Measurements from ENCODE around the gene SLAIN1.

The SLAIN1 gene

DNA sequence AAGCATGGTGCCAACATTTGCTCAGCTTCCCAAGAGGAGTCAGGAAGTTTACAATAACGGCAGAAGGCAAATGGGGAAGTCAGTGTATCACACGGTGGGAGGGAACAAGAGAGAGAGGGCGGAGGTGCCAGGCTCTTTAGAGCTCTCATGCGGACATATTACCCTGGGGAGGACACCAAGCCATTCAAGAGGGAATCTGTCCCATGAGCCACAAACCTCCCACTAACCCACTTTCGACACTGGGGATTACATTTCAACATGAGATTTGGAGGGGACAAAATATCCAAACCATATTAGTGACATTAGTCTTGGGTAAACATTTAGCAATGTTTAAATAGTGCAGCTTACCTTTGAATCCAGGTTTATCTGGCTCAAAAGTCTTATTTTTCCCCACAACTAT lies 69.9 kb downstream of the SLAIN1 start:
- TF ChIP-seq, protein P1, sequence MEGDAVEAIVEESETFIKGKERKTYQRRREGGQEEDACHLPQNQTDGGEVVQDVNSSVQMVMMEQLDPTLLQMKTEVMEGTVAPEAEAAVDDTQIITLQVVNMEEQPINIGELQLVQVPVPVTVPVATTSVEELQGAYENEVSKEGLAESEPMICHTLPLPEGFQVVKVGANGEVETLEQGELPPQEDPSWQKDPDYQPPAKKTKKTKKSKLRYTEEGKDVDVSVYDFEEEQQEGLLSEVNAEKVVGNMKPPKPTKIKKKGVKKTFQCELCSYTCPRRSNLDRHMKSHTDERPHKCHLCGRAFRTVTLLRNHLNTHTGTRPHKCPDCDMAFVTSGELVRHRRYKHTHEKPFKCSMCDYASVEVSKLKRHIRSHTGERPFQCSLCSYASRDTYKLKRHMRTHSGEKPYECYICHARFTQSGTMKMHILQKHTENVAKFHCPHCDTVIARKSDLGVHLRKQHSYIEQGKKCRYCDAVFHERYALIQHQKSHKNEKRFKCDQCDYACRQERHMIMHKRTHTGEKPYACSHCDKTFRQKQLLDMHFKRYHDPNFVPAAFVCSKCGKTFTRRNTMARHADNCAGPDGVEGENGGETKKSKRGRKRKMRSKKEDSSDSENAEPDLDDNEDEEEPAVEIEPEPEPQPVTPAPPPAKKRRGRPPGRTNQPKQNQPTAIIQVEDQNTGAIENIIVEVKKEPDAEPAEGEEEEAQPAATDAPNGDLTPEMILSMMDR (conservative IDR thresholded peaks at IDR 0.05) = no peak
- no peak overlapping the region for H3K27ac ChIP-seq

DNA sequence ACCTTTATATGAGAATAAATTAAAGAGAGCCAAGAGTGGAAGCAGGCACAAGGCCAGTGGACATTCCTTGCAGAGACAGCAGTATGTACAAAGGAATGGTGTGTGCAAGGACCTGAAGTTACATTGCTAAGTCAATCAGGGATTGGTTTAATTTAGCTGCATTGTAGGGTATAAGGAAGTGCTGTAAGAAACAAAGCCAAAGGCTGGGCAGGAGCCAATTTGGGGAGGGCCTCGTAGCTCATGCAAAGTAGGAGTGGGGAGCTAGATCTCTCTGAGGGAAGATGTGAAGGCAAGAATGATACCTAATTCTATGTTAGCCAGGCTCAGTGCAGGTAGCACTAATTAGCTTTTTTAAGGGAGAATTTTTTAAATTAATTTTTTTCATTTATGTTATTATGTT lies 76.7 kb downstream of the SLAIN1 start:
- H3K27ac ChIP-seq = no peak overlapping the region
- TF ChIP-seq, protein P1 (conservative IDR thresholded peaks at IDR 0.05) = no peak

DNA sequence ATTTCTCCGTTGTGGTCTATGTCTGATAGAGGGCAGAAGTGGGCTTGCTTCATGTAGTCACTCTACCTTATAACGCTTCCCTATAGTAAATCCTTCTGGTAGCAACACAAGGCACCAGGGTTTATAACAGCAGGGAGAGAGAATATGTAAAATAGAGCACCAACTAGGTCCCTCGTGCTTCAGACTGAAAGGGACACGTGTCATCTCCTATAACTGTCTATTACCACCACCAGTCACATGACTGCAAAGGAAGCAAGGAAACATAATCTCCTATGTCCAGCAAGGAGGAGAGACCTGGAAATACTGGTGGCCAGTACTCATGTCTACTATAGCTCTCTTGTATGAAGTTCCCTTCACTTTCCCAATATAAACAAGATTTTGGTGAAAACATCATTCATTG lies 79.2 kb downstream of the SLAIN1 start:
- H3K27ac ChIP-seq = no peak overlapping the region
- TF ChIP-seq, protein P1 (conservative IDR thresholded peaks at IDR 0.05) = no peak

DNA sequence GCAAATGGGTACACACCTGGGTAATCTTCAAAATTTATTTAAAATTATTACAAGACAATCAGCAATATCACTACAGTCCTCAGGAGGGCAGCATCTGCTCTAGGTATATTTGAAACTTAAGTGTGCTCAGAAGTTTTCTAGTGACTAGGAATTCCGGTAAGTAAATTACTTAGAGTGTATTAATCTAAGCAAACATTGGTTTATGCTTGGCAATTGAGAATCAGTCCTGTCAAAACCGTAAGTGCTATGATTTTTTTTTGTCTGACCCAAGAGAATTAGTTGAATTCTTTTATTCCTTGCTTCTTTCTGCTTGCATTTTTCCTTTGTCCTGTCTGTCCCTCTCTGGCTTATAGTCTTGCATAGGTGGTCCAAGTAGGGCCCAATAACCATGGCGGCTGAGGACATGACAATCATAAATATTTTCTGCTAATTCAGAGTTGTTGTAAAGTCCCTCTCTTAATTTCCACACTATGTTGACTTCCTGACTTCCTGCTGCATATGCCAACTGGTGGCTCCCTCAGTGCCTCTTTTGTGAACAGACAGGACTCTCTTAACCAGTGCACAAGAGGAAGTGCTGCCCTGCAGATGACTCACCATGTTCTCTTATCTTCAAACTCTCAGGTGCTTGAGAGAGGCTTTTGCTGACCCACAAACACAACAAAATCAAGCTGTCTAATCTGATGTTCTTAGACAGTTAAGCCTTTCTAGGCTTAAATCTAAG lies 82.2 kb downstream of the SLAIN1 start:
- TF ChIP-seq, protein P1 (conservative IDR thresholded peaks at IDR 0.05) = peak; percentile 80
- no peak overlapping the region for H3K27ac ChIP-seq

DNA sequence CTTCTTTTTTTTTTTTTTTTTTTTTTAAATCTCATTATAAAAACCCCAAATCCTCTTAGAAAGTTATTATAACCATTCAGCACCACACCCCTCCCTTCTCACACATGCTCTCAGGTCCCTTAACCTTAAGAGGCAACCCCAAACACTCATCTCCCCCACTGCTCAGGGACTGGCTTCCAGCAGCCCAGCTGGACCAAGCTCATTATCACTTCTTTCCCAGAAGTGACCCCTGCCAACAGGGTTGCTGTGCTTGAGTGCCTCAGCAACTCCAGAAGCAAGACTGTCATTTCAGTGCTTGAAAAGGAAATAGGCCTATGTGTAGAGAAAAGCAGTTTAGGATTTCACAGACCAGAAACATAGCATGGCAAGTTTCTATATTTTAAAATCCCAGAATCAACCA lies 84.3 kb downstream of the SLAIN1 start:
- TF ChIP-seq, protein P1 (conservative IDR thresholded peaks at IDR 0.05) = no peak
- no peak overlapping the region for H3K27ac ChIP-seq

DNA sequence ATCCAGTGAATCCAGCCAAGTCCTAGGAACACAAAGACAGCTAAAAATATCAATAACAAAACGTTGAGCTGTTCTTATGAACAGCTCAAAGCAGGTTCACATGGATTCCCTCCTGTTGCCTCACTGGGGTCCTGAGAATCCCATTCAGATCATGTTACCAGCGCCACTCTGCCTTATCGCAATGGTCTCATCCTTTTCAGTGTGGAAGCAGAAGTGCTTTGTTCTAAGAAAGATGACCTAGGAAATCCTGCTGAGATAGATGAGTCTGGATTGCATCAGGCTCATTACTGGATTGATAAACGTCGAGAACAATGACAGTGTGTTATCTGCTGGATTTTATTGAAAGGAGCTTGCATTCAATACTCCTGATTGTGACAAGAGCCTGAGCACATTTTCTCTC lies 87.0 kb downstream of the SLAIN1 start:
- TF ChIP-seq, protein P1 (conservative IDR thresholded peaks at IDR 0.05) = no peak

DNA sequence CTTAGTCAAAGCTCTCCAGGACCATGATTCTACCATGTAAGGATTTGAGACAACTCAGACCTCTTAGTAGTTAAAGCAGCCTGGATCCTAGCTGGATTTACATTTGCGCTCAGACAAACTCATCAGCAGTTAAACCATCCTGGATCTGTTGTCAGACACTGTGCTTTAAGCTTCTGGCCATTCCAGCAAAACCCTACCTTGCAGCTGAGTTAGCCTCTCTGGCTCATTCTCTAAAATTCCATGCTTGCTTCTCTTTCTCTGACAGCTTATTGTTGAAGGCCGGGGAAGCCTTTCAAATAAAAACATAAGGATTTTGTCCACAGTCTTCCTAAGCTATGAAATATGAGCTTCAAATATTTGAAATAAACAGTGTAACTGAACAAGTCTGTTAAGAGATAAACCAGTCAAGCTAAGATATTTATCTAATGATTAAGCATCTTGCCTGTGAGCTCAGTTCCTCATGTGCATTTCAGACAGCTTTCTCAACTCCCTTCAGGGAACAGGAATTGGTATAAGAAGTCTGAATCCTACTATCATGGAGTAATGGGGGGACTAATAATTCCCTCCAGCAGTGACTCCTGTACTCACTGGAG lies 89.3 kb downstream of the SLAIN1 start:
- TF ChIP-seq, protein P1 (conservative IDR thresholded peaks at IDR 0.05) = no peak
- no peak overlapping the region for H3K27ac ChIP-seq

More for the DNA sequence above, 87.0 kb downstream of the SLAIN1 start:
- H3K27ac ChIP-seq = no peak overlapping the region

Measured in VCaP (cell line).